Eye (tissue), 1 donor: ENCODE results near the gene OSCP1.
"Not testable (repeated sequence)": the region's sequence is repeated elsewhere in the genome, so short reads cannot be mapped to it uniquely, and the experiment has no call there.

ENCODE experiments used
- DNase-seq: peaks from one replicate; pipeline ENCODE4 v3.0.0-alpha.2; 2015

The OSCP1 gene

GRCh38 chr1:36450270-36450918 is at the start of gene OSCP1:
OSCP1 (minus strand) TSS chr1:36450451; CDS start chr1:36450369, 82 bp downstream.
- peak; percentile 99 for DNase-seq

- DNase-seq: no peak
Observed at GRCh38 chr1:36497207-36497606, 47.0 kb upstream of the OSCP1 start.

- no peak for DNase-seq
Observed at GRCh38 chr1:36494971-36495370, 44.7 kb upstream of the OSCP1 start.

DNA sequence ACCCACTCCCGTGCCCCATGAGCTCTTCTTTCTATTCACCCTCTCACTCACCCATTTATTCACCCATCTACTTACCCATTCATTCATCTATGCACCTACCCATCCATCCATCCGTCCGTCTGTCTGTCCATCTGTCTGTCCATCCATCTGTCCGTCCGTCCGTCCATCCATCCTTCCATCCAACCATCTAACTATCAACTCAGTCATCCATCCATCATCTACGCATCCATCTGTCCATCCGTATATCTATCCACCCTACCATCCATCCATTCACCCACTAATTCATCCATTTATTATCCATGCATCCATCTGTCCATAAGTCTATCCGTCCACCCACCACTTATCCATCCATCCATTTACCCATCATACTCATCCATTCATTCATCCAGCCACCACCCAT is 43.3 kb upstream of the OSCP1 start:
- DNase-seq: no peak

DNA sequence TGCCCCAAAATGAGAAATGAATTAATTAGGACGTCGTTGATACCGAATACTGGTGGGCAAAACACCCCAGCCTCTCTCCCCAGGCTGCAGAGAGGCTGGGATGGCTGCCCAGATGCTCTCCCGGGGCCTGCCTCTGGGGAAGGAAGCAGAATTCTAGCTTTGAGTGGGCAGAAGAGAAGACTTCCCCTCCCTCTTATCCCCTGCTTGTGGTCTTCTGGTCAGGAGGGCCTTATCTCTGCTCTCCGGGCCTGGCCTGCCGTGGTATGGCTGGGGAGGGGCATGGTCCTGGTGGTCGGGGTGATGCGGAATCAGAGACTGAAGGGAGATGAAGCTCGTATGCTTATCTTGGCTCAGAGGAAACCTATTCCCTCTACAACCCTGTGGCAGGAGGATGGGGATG is 42.2 kb upstream of the OSCP1 start:
- DNase-seq: no peak

DNA sequence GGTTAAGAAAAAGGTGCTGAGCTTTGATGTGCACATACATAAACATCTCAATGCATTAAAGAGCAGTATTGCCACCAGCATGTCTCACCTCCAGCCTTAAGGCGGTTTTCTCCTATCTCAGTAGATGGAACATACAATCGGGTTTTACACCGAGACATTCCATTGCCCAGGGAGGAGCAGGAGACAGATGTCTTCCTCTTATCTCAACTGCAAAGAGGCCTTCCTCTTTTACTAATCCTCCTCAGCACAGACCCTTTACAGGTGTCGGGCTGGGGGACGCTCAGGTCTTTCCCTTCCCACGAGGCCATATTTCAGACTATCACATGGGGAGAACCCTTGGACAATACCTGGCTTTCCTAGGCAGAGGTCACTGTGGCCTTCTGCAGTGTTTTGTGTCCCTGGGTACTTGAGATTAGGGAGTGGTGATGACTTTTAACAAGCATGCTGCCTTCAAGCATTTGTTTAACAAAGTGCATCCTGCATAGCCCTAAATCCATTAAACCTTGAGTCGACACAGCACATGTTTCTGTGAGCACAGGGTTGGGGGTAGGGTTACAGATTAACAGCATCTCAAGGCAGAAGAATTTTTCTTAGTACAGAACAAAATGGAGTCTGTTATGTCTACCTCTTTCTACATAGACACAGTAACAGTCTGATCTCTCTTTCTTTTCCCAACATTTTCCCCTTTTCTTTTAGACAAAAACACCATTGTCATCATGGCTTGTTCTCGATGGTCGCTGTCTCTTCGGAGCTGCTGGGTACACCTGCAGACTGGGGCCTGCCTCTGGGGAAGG is 39.2 kb upstream of the OSCP1 start:
- not testable (repeated sequence) for DNase-seq

DNA sequence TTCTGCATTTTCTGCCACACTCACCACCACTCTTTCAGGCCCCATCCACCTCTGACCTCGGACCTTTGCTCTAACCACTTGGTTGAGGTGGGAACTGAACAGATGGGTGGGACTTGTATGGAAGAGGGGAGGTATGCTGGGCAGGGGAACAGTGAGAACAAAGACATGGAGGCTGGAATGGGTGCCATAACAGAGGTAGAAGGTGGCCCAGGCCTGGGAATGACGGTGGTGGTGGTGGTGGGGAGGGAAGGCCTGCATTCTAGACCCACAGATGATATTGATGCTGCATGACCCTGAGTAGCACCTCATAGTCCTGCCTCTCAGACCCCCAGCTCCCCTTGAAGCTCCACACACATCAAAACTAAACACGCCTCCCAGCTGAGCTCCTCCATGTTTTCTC is 37.7 kb upstream of the OSCP1 start:
- no peak for DNase-seq

- not testable (repeated sequence) for DNase-seq
Observed at GRCh38 chr1:36487336-36487725, 37.1 kb upstream of the OSCP1 start.

DNA sequence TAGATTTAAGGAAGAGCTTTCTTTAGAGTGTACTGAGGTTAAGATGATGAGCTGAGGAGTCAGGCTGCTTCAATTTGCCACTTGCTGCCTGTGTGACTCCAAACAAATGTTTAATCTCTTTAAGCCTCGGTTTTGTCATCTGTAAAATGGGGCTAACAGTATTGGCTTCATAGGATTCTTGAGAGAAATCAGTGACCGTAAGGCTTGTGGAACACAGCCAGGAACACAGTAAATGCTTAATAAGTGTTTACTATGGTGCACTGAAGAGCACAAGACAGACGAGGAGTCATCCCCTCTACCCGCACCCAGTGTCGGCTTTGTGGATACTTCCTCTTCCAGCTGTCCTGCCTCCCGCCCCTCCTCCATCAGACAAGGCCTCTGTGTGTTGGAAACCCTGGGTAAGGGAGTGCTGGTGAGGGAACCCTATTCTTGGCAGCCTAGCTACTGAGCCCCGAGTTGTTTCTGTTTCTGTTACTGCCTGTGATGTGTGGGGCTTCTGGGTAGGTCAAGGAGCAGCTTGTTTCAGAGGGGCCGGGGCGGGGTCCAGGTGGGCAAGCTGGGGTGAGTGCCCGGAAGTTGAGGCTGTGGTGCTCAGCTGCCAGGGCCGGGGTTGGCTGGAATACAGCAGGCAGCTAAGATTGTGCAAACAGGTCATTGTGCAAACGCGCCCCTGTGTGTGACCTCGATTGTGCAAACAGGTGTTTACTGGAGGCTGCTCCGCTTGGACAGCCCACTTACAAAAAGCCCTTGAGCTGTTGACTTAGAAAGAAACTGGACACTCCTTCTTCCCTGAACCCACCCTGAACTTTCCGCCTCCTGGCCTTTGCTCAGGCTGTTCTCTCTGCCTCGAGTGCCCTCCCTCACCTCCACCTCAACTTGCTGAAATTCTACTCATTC is 36.4 kb upstream of the OSCP1 start:
- DNase-seq: no peak

GRCh38 chr1:36486093-36486438 is 35.8 kb upstream of the OSCP1 start:
- no peak for DNase-seq

GRCh38 chr1:36484099-36484498 is 33.8 kb upstream of the OSCP1 start:
- DNase-seq: no peak

- no peak for DNase-seq
Observed at GRCh38 chr1:36482724-36483388, 32.6 kb upstream of the OSCP1 start, which contains the start of gene CSF3R. CSF3R (minus strand) TSS chr1:36482913; CDS start chr1:36479496, 3,417 bp downstream.

GRCh38 chr1:36481771-36482723 is 31.8 kb upstream of the OSCP1 start:
- DNase-seq: no peak

GRCh38 chr1:36481091-36481490 is 30.8 kb upstream of the OSCP1 start:
- DNase-seq: no peak

DNA sequence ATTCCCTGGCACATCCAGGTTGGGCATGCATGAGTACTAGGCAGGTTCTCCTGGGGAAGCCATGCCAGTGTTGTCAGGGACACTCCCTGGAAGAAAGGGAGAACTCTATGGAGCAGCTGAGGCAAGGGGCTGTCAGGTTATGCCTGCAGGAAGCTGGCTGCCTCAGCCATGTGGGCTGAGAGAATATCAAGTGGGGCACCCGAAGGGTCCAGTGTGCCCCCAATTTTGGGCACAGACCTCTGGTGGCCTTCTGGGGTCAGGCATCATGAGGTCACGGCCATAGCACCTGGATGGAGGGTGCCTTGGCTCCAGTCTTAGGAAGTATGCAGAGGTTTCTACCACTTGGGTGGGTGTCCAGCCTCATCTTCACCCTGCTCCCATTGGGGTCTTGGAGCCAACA is 29.9 kb upstream of the OSCP1 start:
- DNase-seq: no peak

- DNase-seq: no peak
Observed at GRCh38 chr1:36479505-36480051, 29.3 kb upstream of the OSCP1 start.

GRCh38 chr1:36477615-36478014 is 27.4 kb upstream of the OSCP1 start:
- DNase-seq: not testable (repeated sequence)

- DNase-seq: no peak
Observed at GRCh38 chr1:36476945-36477344, 26.7 kb upstream of the OSCP1 start.

- DNase-seq: peak; percentile 41
Observed at GRCh38 chr1:36475910-36476604, 25.8 kb upstream of the OSCP1 start.

DNA sequence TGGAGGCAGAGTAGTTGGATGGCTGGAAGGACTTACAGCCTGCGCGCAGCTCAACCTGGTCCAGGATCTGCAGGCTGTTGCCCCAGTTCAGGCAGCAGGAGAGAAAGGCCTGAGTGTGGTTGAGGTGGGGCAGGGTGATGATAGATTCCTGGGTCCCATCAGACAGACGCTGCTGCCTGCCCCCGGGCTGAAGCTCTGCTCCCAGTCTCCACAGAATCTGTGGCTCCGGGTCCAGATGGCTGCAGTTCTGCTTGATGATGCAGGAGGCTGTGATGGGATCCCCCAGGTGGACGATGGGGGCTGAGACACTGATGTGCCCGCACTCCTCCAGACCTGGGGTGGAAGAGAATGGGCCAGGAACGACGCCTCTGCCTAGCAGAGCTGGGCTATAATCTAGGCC is 25.1 kb upstream of the OSCP1 start:
- DNase-seq: no peak

- DNase-seq: no peak
Observed at GRCh38 chr1:36472656-36473055, 22.4 kb upstream of the OSCP1 start.
